Upper lobe of left lung (tissue), 4 donors: ENCODE data around the gene ITPR2.

Source experiments
- CTCF ChIP-seq, 6 experiments: fragments of 450-650 bp in 4 of 6; fragments of 200-600 bp in 2 of 6; sonication (generic) in 2 of 6; IDR thresholded peaks; one replicate each; pipeline ENCODE4 v1.5.1; 2016 to 2019; ENCODE audit warnings: antibody characterized with exemption in 6 of 6
- EP300 ChIP-seq, 4 donors: sonication (generic); formaldehyde crosslinking; IDR thresholded peaks; one replicate each; pipeline ENCODE4 v1.5.1; 2017; ENCODE audit warnings: antibody characterized with exemption in 4 of 4, control low read depth in 2 of 4
- POLR2A ChIP-seq, 4 donors: fragments of 450-650 bp; IDR thresholded peaks; one replicate each; pipeline ENCODE4 v1.5.1; 2016 to 2017; ENCODE audit warnings: antibody characterized with exemption in 4 of 4, mild to moderate bottlenecking in 2 of 4

GRCh38 chr12:26666286-26666685 lies 166.7 kb downstream of the ITPR2 start:
- TF ChIP-seq EP300 (IDR thresholded peaks at IDR 0.05) = no peak
- TF ChIP-seq CTCF (IDR thresholded peaks at IDR 0.05) = no peak
- TF ChIP-seq POLR2A (IDR thresholded peaks at IDR 0.05) = no peak
